Spinal cord (tissue), 4 donors: ENCODE results near the gene KRTAP10-4. TPM values are rescaled to one million over a fixed set of nuclear protein-coding genes. Genes with fewer than 3 reads are reported as not detected.

Experiments
- polyA plus RNA-seq, 2 donors: library from polyadenylated mRNA; unstranded; fragments of 120-200 nt; gene quantifications; one replicate each; pipeline ENCODE4 v1.2.1, GENCODE V29; 2013; ENCODE audit not compliant: insufficient read length in 2 of 2
- total RNA-seq, 2 donors: library from RNA; depleted of rRNA in 1 of 2; stranded (reverse); fragments of 120-200 nt in 1 of 2; fragments of >200 nt in 1 of 2; gene quantifications; one replicate each; pipeline versions ENCODE4 v1.2.3 to v1.2.4, GENCODE V29; 2013 to 2014

KRTAP10-4 gene
- total and polyA plus RNA-seq, 4 donors = not detected

Other genes with a start within 250 kb of the KRTAP10-4 start
- 10 to 100 TPM; 11.9 to 28.3 TPM for gene CFAP410, start 234.3 kb upstream of the KRTAP10-4 start, total RNA-seq
- gene CFAP410, start 234.3 kb upstream of the KRTAP10-4 start, polyA plus RNA-seq = 10 to 100 TPM; 45.0 to 46.4 TPM
- 10 to 100 TPM in 1 of 2 donors, 1 to 10 TPM in 1; 4.0 to 11.1 TPM for gene TRPM2, start 220.1 kb upstream of the KRTAP10-4 start, total RNA-seq
- gene TRPM2, start 220.1 kb upstream of the KRTAP10-4 start, polyA plus RNA-seq = 10 to 100 TPM; 17.8 to 21.4 TPM
- 1 to 10 TPM; 1.4 to 2.4 TPM for gene LRRC3, start 118.2 kb upstream of the KRTAP10-4 start, total RNA-seq
- 1 to 10 TPM; 4.4 to 6.5 TPM for gene LRRC3, start 118.2 kb upstream of the KRTAP10-4 start, polyA plus RNA-seq
- not detected for gene KRTAP10-1, start 33.5 kb upstream of the KRTAP10-4 start, total RNA-seq
- gene KRTAP10-1, start 33.5 kb upstream of the KRTAP10-4 start, polyA plus RNA-seq = not detected
- not detected for gene KRTAP10-2, start 22.2 kb upstream of the KRTAP10-4 start, total RNA-seq
- gene KRTAP10-2, start 22.2 kb upstream of the KRTAP10-4 start, polyA plus RNA-seq = not detected
- gene KRTAP10-3, start 14.9 kb upstream of the KRTAP10-4 start, total RNA-seq = not detected
- gene KRTAP10-3, start 14.9 kb upstream of the KRTAP10-4 start, polyA plus RNA-seq = not detected
- gene KRTAP10-5, start 6.9 kb downstream of the KRTAP10-4 start, total RNA-seq = not detected
- gene KRTAP10-5, start 6.9 kb downstream of the KRTAP10-4 start, polyA plus RNA-seq = not detected
- gene KRTAP10-6, start 18.8 kb downstream of the KRTAP10-4 start, total RNA-seq = not detected
- not detected for gene KRTAP10-6, start 18.8 kb downstream of the KRTAP10-4 start, polyA plus RNA-seq
- gene KRTAP10-7, start 26.9 kb downstream of the KRTAP10-4 start, total RNA-seq = not detected
- gene KRTAP10-7, start 26.9 kb downstream of the KRTAP10-4 start, polyA plus RNA-seq = not detected
- gene KRTAP10-8, start 38.4 kb downstream of the KRTAP10-4 start, total RNA-seq = not detected
- not detected for gene KRTAP10-8, start 38.4 kb downstream of the KRTAP10-4 start, polyA plus RNA-seq
- not detected for gene KRTAP10-9, start 53.4 kb downstream of the KRTAP10-4 start, total RNA-seq
- not detected for gene KRTAP10-9, start 53.4 kb downstream of the KRTAP10-4 start, polyA plus RNA-seq
- gene KRTAP10-10, start 63.6 kb downstream of the KRTAP10-4 start, total RNA-seq = not detected
- gene KRTAP10-10, start 63.6 kb downstream of the KRTAP10-4 start, polyA plus RNA-seq = not detected
- gene KRTAP10-11, start 72.7 kb downstream of the KRTAP10-4 start, total RNA-seq = not detected
- gene KRTAP10-11, start 72.7 kb downstream of the KRTAP10-4 start, polyA plus RNA-seq = not detected
- not detected for gene KRTAP12-4, start 80.9 kb downstream of the KRTAP10-4 start, total RNA-seq
- not detected for gene KRTAP12-4, start 80.9 kb downstream of the KRTAP10-4 start, polyA plus RNA-seq
- gene KRTAP12-3, start 84.2 kb downstream of the KRTAP10-4 start, total RNA-seq = not detected
- gene KRTAP12-3, start 84.2 kb downstream of the KRTAP10-4 start, polyA plus RNA-seq = not detected
- gene KRTAP12-2, start 93.2 kb downstream of the KRTAP10-4 start, total RNA-seq = not detected
- not detected for gene KRTAP12-2, start 93.2 kb downstream of the KRTAP10-4 start, polyA plus RNA-seq
- gene KRTAP12-1, start 108.4 kb downstream of the KRTAP10-4 start, total RNA-seq = not detected
- not detected for gene KRTAP12-1, start 108.4 kb downstream of the KRTAP10-4 start, polyA plus RNA-seq
- not detected for gene KRTAP10-12, start 123.4 kb downstream of the KRTAP10-4 start, total RNA-seq
- gene KRTAP10-12, start 123.4 kb downstream of the KRTAP10-4 start, polyA plus RNA-seq = not detected
- under 1 TPM in 1 of 2 donors, not detected in 1; 0.66 TPM for gene TSPEAR, start 137.8 kb downstream of the KRTAP10-4 start, total RNA-seq
- under 1 TPM; 0.24 to 0.33 TPM for gene TSPEAR, start 137.8 kb downstream of the KRTAP10-4 start, polyA plus RNA-seq
- gene UBE2G2, start 228.1 kb downstream of the KRTAP10-4 start, total RNA-seq = 10 to 100 TPM; 53.0 to 62.6 TPM
- 100 to 1,000 TPM in 1 of 2 donors, 10 to 100 TPM in 1; 83.8 to 102 TPM for gene UBE2G2, start 228.1 kb downstream of the KRTAP10-4 start, polyA plus RNA-seq
- 10 to 100 TPM; 66.8 to 80.7 TPM for gene SUMO3, start 244.3 kb downstream of the KRTAP10-4 start, total RNA-seq
- gene SUMO3, start 244.3 kb downstream of the KRTAP10-4 start, polyA plus RNA-seq = 100 to 1,000 TPM; 144 to 159 TPM